COLO668 (cell line): ENCODE data around the gene UBASH3B.

ENCODE experiments used
- DNase-seq: peaks from one replicate; lab custom pipeline; 2025; ENCODE audit not compliant: unreplicated experiment; lab: John Stamatoyannopoulos, UW

Gene UBASH3B

GRCh38 chr11:122646549-122647340, 8.8 kb upstream of the UBASH3B start:
- no peak for DNase-seq

DNA sequence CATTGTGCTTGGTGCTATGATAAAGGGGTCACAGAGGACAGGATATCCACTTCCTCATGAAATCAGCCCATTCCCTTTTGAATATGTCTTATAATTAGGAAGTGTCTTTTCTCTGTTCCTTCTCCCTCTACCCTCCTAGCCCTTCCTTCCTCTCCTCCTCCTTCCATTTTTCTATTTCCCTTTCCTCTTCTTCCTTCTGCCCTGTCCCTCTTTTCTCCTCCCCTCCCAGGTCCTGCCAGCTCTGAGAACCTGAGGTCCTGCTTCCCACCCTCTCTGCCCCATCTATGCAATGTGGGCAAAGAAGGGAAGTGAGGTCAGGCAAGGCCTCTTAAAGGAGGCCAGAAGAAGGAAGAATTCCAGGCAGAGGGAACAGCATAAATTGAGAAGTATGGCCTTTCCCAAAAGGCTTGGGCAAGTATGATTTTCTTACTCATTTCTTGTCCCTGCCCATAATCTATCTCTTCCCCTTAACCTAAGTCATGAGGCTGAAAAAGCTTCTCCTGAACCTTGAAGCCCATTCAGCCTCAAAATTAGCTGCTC, 7.7 kb upstream of the UBASH3B start:
- no peak for DNase-seq

DNA sequence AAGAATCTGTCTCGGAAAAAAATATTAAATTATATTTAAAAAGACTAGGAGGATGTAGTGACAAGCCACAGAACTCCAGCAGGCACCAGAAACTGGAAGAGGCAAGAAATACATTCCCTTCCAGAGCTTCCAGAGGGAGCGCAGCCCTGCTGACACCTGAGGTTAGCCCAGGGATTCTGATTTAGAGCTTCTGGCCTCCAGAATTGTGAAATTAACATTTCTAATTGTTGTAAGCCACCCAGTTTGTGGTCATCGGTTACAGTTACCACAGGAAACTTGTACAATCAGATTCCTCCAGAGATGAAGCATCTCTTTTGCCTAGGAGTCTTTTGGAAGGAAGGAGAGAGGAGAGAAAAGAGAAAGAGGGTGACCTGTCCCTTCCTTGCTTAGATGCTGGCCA, 6.4 kb upstream of the UBASH3B start:
- no peak for DNase-seq

- no peak for DNase-seq
Observed at GRCh38 chr11:122650619-122651018, 4.9 kb upstream of the UBASH3B start.

GRCh38 chr11:122652495-122652894, 3.0 kb upstream of the UBASH3B start:
- DNase-seq, result no peak

DNA sequence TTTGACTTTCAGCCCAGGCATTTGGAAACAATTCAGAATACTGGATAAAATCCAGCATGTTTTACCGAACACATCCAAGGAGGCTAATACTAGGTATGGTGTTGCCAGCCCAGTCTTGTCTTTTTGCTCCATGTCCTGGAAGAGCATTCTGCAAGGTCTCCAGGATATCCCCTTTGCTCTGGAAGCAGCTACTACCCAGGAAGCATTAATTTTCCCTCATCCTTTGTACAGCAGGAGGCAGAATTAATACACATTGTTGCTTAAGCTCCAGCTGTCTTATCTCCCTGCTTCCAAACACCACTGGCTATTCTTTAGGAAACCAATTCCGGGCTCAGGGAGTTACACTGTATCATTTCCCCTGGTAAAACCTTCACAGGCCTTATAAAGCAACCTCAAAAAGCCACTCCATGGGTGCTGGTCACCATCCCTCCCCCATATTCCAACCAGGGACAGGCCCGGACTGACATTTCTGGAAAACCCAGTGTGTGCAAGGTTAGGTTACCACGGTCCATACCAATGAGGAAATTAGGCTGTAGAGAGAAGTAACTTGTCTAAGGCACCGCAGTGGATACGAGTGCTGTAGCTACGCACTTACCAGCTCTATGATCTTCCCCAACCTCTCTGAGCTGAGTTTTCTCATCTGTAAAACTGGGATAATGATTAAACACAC, 1.5 kb upstream of the UBASH3B start:
- DNase-seq, result no peak

DNA sequence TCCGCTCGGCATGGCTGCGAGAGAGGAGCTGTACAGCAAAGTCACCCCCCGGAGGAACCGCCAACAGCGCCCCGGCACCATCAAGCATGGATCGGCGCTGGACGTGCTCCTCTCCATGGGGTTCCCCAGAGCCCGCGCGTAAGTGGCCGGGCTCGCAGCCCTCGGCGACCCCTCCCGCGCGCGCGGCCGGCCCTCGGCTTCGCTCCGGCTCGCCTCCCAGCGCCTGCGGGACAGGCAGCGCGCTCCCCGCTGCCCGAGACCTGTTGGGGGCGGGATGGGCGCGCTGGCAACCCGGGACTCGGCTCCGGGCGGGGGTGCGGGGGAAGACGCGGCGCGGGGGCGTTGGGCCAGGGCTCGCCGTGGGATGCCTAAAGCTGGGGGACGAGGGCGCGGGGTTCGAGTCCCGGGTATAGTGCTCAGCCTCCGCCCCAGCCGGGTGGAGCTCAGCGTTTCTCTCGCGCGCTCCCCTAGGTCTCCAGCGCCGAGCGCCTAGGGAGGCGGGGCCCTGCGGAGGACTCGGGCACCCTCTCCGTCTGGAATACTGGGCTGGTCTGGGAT, 630 bp downstream of the UBASH3B start:
- DNase-seq, result peak; percentile 37

- no peak for DNase-seq
Observed at GRCh38 chr11:122656631-122657101, 1.1 kb downstream of the UBASH3B start.

- DNase-seq, result no peak
Observed at GRCh38 chr11:122659676-122660554, 4.4 kb downstream of the UBASH3B start.

DNA sequence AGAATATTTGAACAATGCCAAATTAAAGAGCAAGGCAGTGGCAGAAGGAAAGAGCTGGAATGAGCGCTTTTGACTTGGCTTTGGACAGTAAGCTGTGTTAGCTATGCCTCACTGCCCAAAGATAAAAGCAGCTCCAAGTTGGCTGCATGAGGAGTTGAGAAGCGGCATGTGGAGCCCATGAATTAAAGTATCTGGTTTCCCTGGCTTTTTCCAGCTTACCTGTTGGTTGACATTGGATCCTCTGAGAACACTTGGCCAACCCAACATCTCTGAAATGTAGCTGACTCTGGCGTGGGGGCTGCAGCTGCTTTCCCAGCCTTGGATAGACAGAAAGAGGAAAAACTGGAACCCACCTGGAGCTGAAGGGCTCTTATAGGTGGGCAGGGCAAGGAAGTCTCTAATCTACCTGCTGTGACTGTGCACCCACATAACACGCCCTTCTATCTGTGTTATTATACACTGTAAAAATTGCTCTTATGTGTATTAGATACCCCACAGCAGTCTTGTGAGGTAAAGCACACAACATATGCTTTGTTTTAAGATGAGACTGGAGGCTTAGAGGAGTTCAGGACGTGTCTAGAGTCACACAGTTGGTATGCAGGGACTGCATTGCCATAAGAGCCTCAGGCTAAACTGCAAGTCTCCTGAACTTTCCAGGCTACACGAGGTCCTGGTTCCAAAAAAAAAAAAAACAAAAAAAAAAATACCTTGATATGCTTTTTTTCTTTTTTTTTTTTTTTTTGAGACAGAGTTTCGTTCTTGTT, 5.8 kb downstream of the UBASH3B start:
- no peak for DNase-seq

GRCh38 chr11:122663056-122663740, 7.7 kb downstream of the UBASH3B start:
- no peak for DNase-seq

GRCh38 chr11:122663764-122664163, 8.2 kb downstream of the UBASH3B start:
- no peak for DNase-seq

DNA sequence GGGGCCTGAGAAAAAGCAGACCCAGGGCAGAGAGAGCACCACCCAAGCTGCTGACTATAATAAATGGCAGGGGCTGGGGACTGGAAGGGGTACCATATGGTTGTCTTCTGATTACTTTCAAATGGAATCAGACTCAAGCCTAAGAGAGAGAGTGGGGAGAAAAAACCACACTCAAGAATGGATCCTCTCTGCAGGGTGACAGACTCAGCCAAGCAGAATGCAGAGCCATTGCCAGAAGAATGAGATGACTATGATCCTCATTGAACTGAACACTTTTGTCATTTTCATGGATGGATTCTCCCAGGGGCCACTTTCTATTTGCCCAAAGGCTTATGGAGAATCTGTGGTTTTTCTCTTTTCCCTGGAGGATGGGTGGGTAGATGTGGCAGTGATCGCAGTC, 8.7 kb downstream of the UBASH3B start:
- no peak for DNase-seq

GRCh38 chr11:122665861-122666260, 10.3 kb downstream of the UBASH3B start:
- no peak for DNase-seq

DNA sequence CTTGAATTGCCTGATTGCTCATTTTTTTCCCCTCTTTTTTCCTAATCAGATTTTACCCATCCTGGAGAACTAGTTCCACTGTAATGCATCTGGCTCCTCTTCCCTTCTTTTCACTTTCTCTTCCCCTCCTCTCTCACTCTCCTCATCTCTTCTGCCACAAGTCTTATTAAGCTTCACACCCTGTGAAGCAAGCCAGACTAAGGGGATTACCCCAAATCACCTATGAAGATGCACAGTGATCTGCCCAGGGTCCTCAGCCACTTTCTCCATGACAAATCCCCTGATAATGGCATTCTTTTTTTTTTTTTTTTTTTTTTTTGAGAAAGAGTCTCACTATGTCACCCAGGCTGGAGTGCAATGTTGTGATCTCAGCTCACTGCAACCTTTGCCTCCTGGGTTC, 11.2 kb downstream of the UBASH3B start:
- DNase-seq, result no peak

GRCh38 chr11:122668562-122669090, 13.1 kb downstream of the UBASH3B start:
- DNase-seq, result no peak

DNA sequence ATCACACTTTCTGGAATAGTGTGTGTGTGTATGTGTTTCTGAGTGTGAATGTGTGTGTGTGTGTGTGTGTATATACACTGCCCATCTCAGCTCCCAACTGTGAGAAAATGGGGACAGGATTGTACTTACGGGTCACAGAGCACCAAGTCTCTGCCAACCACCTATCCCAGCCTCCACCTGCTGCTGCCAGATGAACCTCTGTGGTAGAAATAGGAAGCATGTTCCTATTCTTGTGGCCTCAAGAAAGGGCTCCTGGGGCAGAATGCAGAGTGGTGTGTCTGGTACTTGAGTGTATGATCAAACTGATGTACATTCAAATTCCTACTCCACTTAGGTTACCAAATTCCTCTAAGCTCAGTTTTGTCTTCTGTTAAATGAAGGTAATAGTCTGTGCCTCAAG, 14.6 kb downstream of the UBASH3B start:
- no peak for DNase-seq

DNA sequence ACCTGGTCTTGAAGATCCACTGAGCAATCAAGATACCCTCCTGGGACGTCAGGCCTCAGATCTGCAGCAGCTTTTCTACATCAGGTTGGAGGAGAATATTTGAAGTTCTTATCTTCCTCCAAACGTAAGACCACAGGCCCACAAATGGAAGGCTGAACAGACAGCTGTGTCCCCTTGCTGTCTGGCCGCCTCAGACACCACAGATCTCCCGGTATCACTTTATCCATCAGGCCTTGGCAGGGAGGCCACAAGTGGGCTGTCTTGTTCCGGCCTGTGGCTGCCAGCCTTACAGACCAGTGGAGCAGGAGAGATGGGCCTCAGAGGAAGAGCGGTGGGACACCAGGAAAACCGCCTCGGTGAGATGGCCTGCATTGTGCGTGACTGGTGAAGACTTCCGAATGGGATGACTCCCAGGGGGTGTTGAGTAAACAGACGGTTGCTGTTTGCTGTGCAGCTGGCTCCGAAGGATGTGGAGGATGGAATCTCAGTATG, 15.9 kb downstream of the UBASH3B start:
- DNase-seq, result no peak

GRCh38 chr11:122672892-122673291, 17.4 kb downstream of the UBASH3B start:
- no peak for DNase-seq
